ENCODE measurements around the gene PLA2G7.

The PLA2G7 gene

DNA sequence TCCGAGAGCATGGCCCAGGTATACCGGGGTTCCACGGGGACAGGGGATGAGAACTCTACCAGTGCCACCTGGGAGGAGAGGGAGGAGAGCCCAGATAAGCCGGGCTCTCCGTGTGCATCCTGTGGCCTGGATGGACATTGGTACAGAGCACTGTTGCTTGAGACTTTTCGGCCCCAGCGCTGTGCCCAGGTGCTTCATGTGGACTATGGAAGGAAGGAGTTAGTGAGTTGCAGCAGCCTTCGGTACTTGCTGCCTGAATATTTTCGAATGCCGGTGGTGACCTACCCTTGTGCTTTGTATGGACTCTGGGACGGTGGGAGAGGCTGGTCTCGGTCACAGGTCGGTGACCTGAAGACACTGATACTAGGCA, 46.2 kb downstream of the PLA2G7 start:
- DNase-seq (ENCODE audit: low spot score): no peak

- DNase-seq (ENCODE audit: low spot score): no peak
These were observed 46.8 kb downstream of the PLA2G7 start for GRCh38 chr6:46688117-46688965.

DNA sequence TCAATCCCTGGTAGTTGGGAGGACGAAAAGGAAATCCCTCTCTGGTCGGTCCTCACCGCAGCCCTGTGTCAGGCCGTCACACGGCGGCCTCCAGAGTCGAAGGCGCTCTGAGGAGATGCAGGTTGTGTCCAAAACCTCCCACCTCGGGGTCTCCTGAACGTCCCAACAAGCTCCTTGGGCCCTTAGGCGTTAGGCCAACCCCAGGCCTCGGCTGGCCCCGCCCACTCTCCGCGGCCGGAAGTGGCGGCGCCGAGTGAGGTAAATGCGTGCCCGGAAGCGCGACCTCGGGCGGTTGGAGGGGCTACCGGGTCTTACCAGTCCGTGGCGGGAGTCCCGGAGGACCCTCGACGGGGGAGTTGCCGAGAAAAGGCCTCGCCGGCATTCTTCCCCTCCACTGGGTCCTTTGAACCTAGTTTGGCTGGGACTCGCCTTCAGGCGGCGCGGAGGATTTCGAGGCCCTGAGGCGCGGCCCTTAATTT, 47.5 kb downstream of the PLA2G7 start, which contains the start of gene TDRD6:
TDRD6 (plus strand) TSS at position 267 of the 479 bp plus-strand sequence. CDS start 244 bp downstream, outside the sequence.
- no peak for DNase-seq (ENCODE audit: low spot score)

DNA sequence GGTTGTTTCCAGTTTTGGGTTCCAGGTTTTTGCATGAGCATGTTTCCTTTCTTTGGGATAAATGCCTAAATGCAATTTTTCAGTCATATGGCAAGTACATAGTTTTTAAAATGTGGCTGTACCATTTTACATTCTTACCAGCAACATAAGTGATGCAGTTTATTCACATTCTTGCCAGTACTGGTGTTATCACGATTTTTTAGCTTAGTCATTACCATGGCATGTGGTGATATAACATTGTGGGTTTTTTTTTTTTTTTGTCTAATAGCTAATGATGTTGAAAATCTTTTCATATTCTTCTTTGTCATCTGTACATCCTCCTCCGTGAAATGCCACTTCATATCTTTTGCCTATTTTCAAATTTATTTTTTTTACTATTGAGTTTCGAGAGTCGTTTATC, 50.4 kb downstream of the PLA2G7 start:
- DNase-seq (ENCODE audit: low spot score): no peak

DNA sequence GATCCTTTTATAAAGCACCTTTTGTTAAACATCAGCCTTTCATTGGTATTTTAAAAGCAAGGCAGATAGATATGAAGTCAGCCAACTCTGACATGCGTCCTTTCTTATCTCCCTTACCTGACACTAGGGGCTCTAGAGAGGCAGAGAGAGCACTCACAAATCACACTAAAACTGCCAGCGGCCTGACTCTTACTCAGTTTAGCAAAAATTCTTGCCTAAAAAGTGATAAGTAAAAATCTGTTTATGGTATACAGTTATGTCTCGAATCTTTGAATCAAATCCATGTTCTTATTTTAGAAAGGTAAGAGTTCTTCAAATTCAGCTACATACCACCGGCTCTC, 57.9 kb downstream of the PLA2G7 start:
- no peak for DNase-seq (ENCODE audit: low spot score)

DNA sequence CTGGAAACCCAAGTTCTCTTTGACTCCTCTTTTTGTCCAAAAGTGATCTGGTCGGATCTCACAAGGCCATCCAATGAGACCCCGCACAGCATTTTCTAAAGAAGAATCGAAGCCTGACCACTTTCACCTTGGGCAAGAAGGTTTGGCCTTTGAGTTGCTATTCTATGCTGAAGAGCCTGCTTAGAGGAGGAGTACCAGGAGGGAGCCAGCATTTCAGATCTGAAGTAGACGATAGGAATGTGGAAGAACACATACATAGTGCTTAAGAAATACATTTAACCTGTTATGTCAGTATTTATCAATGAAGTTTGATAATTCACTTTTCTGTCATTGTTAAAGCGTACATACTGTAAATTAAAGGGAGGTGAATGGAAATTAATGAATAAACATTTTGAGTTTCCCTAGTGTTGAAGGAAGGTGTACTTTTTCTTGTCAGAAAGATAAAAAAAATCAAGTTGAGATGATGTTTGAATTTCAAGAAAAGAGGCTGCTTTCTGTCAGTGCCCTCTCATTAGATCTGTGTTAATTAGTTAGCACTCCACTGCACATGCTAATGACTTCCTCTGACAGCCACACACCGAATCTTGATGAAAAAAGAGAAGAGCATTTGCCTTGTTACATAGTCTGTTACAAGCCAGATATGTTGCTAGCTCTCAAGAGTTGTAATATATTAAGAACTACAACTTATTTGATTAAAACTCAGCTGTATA, 58.4 kb downstream of the PLA2G7 start:
- DNase-seq (ENCODE audit: low spot score): no peak

DNA sequence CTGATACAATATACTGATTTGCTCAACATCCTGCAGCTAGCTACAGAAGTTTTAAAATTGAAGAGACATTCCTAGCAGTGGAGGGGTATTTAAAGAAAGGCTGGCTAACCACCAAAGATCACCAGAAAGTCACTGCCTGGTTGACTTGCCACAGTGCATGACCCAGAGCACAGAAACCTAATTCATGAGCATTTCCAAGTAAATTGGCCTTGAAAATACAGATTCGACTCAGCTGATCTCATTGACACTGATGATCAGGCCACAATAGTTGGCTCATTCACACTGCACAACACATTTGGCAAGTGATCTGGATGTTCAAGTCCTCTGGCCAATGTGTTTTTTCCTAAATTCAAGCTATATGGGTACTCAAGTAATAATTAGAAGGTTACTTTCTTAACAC, 60.8 kb downstream of the PLA2G7 start:
- no peak for DNase-seq (ENCODE audit: low spot score)

DNA sequence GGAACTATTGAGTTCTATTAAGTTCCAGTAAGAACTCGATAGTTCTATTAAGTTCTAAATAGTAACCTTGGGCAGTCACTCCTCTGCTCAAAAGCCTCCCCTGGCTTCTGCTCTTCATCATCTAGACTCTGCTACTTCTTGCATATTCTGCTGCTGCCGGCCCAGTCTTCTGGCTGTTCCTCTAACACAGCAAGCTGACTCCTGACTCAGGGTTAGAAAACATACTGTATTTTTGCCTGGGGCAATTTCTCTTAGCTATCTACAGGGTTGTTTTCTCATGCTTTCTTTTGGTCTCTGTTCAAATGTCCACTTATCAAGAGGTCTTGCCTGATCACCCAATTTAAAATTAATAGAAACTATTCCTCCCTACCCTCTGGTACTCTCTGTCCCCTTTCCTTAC, 67.8 kb downstream of the PLA2G7 start:
- no peak for DNase-seq (ENCODE audit: low spot score)

- DNase-seq (ENCODE audit: low spot score): no peak
These were observed 73.7 kb downstream of the PLA2G7 start for GRCh38 chr6:46661483-46661882.

- DNase-seq (ENCODE audit: low spot score): no peak
These were observed 77.5 kb downstream of the PLA2G7 start for GRCh38 chr6:46657642-46658041.

DNA sequence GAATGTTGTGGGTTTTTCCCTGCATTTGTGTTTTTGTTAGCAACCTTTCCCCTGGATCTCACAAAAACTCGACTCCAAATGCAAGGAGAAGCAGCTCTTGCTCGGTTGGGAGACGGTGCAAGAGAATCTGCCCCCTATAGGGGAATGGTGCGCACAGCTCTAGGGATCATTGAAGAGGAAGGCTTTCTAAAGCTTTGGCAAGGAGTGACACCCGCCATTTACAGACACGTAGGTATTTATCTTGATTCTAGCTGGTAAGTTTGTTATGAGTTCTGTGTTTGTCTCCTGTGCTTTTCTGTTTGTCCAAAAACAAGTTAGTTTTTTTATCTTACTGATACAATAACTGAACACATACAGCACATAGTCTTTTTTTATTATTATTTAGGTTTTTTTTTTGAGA, 79.4 kb downstream of the PLA2G7 start:
- DNase-seq (ENCODE audit: low spot score): no peak
